Ishikawa (cell line): Measurements from ENCODE around the gene NSUN2.

Source experiments
- CEBPB ChIP-seq: IDR thresholded peaks from 2 replicates; pipeline ENCODE4 v1.6.1; 2012
- CREB1 ChIP-seq: IDR thresholded peaks from 2 replicates; pipeline ENCODE4 v1.6.1; 2012; ENCODE audit warnings: low read depth
- EGR1 ChIP-seq: IDR thresholded peaks from 2 replicates; pipeline ENCODE4 v1.6.1; 2012
- EP300 ChIP-seq: IDR thresholded peaks from 2 replicates; pipeline ENCODE4 v1.6.1; 2012; ENCODE audit warnings: borderline replicate concordance
- FOXM1 ChIP-seq: IDR thresholded peaks from 2 replicates; pipeline ENCODE4 v1.6.1; 2012; ENCODE audit warnings: low read depth, borderline replicate concordance
- NFIC ChIP-seq: IDR thresholded peaks from 2 replicates; pipeline ENCODE4 v1.6.1; 2012
- RAD21 ChIP-seq: IDR thresholded peaks from 2 replicates; pipeline ENCODE4 v1.6.1; 2012; ENCODE audit warnings: low read depth
- TAF1 ChIP-seq: IDR thresholded peaks from 2 replicates; pipeline ENCODE4 v1.6.1; 2012; ENCODE audit warnings: low read depth, mild to moderate bottlenecking
- TCF12 ChIP-seq: IDR thresholded peaks from 2 replicates; pipeline ENCODE4 v1.6.1; 2012; ENCODE audit warnings: low read depth
- YY1 ChIP-seq: IDR thresholded peaks from 2 replicates; pipeline ENCODE4 v1.6.1; 2012; ENCODE audit warnings: low read depth
- TF ChIP-seq, protein P1 (sequence below): IDR thresholded peaks from 2 replicates; pipeline ENCODE4 v1.6.1; 2012
- TF ChIP-seq, protein P2 (sequence below): IDR thresholded peaks from 2 replicates; pipeline ENCODE4 v1.6.1; 2012; ENCODE audit warnings: low read depth, mild to moderate bottlenecking
- TF ChIP-seq, protein P3 (sequence below): IDR thresholded peaks from 2 replicates; pipeline ENCODE4 v1.6.1; 2012

GRCh38 chr5:6572086-6572824, 60.6 kb downstream of the NSUN2 start:
- no peak for TF ChIP-seq RAD21
- TF ChIP-seq TAF1: no peak
- TF ChIP-seq TCF12: no peak
- TF ChIP-seq, protein P1, sequence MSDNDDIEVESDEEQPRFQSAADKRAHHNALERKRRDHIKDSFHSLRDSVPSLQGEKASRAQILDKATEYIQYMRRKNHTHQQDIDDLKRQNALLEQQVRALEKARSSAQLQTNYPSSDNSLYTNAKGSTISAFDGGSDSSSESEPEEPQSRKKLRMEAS: no peak
- TF ChIP-seq EP300: no peak
- no peak for TF ChIP-seq EGR1
- no peak for TF ChIP-seq CEBPB
- TF ChIP-seq YY1: no peak
- TF ChIP-seq NFIC: no peak
- TF ChIP-seq, protein P2, sequence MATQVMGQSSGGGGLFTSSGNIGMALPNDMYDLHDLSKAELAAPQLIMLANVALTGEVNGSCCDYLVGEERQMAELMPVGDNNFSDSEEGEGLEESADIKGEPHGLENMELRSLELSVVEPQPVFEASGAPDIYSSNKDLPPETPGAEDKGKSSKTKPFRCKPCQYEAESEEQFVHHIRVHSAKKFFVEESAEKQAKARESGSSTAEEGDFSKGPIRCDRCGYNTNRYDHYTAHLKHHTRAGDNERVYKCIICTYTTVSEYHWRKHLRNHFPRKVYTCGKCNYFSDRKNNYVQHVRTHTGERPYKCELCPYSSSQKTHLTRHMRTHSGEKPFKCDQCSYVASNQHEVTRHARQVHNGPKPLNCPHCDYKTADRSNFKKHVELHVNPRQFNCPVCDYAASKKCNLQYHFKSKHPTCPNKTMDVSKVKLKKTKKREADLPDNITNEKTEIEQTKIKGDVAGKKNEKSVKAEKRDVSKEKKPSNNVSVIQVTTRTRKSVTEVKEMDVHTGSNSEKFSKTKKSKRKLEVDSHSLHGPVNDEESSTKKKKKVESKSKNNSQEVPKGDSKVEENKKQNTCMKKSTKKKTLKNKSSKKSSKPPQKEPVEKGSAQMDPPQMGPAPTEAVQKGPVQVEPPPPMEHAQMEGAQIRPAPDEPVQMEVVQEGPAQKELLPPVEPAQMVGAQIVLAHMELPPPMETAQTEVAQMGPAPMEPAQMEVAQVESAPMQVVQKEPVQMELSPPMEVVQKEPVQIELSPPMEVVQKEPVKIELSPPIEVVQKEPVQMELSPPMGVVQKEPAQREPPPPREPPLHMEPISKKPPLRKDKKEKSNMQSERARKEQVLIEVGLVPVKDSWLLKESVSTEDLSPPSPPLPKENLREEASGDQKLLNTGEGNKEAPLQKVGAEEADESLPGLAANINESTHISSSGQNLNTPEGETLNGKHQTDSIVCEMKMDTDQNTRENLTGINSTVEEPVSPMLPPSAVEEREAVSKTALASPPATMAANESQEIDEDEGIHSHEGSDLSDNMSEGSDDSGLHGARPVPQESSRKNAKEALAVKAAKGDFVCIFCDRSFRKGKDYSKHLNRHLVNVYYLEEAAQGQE: no peak
- TF ChIP-seq FOXM1: no peak
- TF ChIP-seq CREB1: no peak
- TF ChIP-seq, protein P3, sequence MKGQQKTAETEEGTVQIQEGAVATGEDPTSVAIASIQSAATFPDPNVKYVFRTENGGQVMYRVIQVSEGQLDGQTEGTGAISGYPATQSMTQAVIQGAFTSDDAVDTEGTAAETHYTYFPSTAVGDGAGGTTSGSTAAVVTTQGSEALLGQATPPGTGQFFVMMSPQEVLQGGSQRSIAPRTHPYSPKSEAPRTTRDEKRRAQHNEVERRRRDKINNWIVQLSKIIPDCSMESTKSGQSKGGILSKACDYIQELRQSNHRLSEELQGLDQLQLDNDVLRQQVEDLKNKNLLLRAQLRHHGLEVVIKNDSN: no peak
